MM.1S (cell line): ENCODE data around the gene TBC1D5.

Experiments used
- DNase-seq: peaks from one replicate; pipeline ENCODE4 v3.0.0-alpha.2; 2015
- H2AFZ ChIP-seq: fragments of 300-600 bp; sonication (generic); 2 replicates; pipeline ENCODE4 v1.6.0; 2016; ENCODE audit warnings: antibody characterized with exemption, low read length
- H3F3A ChIP-seq: fragments of 300-600 bp; sonication (generic); 2 replicates; pipeline ENCODE4 v1.6.1; 2016; ENCODE audit warnings: mild to moderate bottlenecking, antibody characterized with exemption, low read length, moderate library complexity, mixed read lengths; ENCODE audit not compliant: insufficient read depth
- H3K27ac ChIP-seq: fragments of 300-600 bp; sonication (generic); 2 replicates; pipeline ENCODE4 v1.5.1; 2016; ENCODE audit warnings: mild to moderate bottlenecking, low read length
- H3K27me3 ChIP-seq: fragments of 300-600 bp; sonication (generic); replicated peaks from 2 replicates; pipeline ENCODE4 v1.6.0; 2016; ENCODE audit warnings: low read length; ENCODE audit not compliant: insufficient read depth
- H3K36me3 ChIP-seq: fragments of 300-600 bp; sonication (generic); replicated peaks from 2 replicates; pipeline ENCODE4 v1.6.1; 2016; ENCODE audit warnings: mild to moderate bottlenecking, low read length, mixed read lengths; ENCODE audit not compliant: insufficient read depth
- H3K4me1 ChIP-seq: fragments of 300-600 bp; sonication (generic); 2 replicates; pipeline ENCODE4 v1.6.1; 2016; ENCODE audit warnings: low read length, mixed read lengths
- H3K4me2 ChIP-seq: fragments of 300-600 bp; sonication (generic); 2 replicates; pipeline ENCODE4 v1.6.0; 2016; ENCODE audit warnings: low read depth, low read length
- H3K4me3 ChIP-seq: fragments of 300-600 bp; sonication (generic); 2 replicates; pipeline ENCODE4 v1.5.1; 2016; ENCODE audit warnings: low read length, mixed read lengths
- H3K79me2 ChIP-seq: fragments of 300-600 bp; sonication (generic); 2 replicates; pipeline ENCODE4 v1.6.1; 2016; ENCODE audit warnings: mixed run types, low read length, mixed read lengths
- H3K9ac ChIP-seq: fragments of 300-600 bp; sonication (generic); 2 replicates; pipeline ENCODE4 v1.6.1; 2016; ENCODE audit warnings: low read length, mixed read lengths
- H3K9me2 ChIP-seq: fragments of 300-600 bp; sonication (generic); replicated peaks from 2 replicates; pipeline ENCODE4 v1.6.1; 2016; ENCODE audit warnings: mild to moderate bottlenecking, low read length, mixed read lengths; ENCODE audit not compliant: insufficient read depth
- H3K9me3 ChIP-seq: fragments of 300-600 bp; sonication (generic); replicated peaks from 2 replicates; pipeline ENCODE4 v1.6.1; 2016; ENCODE audit warnings: mild to moderate bottlenecking, low read length, mixed read lengths; ENCODE audit not compliant: insufficient read depth
- H4K20me1 ChIP-seq: fragments of 300-600 bp; sonication (generic); 2 replicates; pipeline ENCODE4 v1.6.1; 2016; ENCODE audit warnings: mild to moderate bottlenecking, low read length, moderate library complexity, mixed read lengths; ENCODE audit not compliant: insufficient read depth
- EZH2 ChIP-seq: fragments of 300-600 bp; sonication (generic); optimal IDR thresholded peaks from 2 replicates; pipeline ENCODE3; 2017; ENCODE audit warnings: low read depth, mild to moderate bottlenecking, antibody characterized with exemption, low read length, mixed read lengths
- EZH2phosphoT487 ChIP-seq: fragments of 300-600 bp; sonication (generic); IDR thresholded peaks from 2 replicates; pipeline ENCODE4 v1.6.1; 2018; ENCODE audit warnings: antibody characterized with exemption, low read length
- TF ChIP-seq, protein P1 (sequence below): fragments of 300-600 bp; sonication (generic); IDR thresholded peaks from 2 replicates; pipeline ENCODE4 v1.5.1; 2016; ENCODE audit warnings: antibody characterized with exemption, low read length, mixed read lengths

The TBC1D5 gene

DNA sequence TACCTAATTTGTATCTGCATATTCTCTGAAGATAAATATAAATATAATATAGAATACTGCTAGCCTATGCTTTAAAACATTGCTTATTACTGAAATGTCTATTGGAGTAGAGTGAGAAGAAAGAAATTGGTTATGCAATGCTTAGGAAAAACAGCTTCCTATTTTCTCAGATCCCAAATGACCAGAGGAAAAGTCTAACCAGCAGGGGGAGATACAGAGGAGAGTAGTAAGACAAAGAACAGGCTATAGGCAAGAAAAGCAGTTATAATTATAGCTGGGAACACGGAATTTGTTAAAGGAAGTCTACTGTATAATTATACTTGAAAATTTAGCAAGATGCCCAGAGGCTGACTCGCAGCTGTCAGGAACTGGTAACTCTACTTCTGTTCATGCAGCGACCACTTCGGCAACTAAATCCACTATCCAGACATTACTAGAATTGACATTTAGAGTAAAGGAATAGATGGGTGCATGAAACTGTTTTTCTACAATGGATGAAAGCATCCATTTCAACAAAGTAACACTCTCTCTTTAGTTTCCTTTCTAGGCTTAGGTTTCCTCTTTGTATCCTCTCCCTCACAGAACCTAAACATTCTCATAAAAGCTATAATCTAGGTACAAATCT, 97.2 kb downstream of the TBC1D5 start:
- TF ChIP-seq EZH2phosphoT487: no peak
- TF ChIP-seq, protein P1, sequence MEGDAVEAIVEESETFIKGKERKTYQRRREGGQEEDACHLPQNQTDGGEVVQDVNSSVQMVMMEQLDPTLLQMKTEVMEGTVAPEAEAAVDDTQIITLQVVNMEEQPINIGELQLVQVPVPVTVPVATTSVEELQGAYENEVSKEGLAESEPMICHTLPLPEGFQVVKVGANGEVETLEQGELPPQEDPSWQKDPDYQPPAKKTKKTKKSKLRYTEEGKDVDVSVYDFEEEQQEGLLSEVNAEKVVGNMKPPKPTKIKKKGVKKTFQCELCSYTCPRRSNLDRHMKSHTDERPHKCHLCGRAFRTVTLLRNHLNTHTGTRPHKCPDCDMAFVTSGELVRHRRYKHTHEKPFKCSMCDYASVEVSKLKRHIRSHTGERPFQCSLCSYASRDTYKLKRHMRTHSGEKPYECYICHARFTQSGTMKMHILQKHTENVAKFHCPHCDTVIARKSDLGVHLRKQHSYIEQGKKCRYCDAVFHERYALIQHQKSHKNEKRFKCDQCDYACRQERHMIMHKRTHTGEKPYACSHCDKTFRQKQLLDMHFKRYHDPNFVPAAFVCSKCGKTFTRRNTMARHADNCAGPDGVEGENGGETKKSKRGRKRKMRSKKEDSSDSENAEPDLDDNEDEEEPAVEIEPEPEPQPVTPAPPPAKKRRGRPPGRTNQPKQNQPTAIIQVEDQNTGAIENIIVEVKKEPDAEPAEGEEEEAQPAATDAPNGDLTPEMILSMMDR: peak; percentile 63
- no peaks in the 10 kb centered on the region for H4K20me1 ChIP-seq
- H3K36me3 ChIP-seq: no peaks in the 10 kb centered on the region
- H3K9me2 ChIP-seq: no peaks in the 10 kb centered on the region
- no peaks in the 10 kb centered on the region for H3F3A ChIP-seq
- no peaks in the 10 kb centered on the region for H3K27me3 ChIP-seq
- H3K27ac ChIP-seq: no peak overlapping the region
- no peak overlapping the region for H3K4me2 ChIP-seq
- 0 out of 2 replicates have a peak, but pooled peaks cover 4% of the 10 kb centered on the region for H3K4me1 ChIP-seq
- no peak overlapping the region for H2AFZ ChIP-seq
- no peaks in the 10 kb centered on the region for H3K79me2 ChIP-seq
- H3K9me3 ChIP-seq: no peaks in the 10 kb centered on the region
- H3K9ac ChIP-seq: no peak overlapping the region
- DNase-seq: peak; percentile 29
- H3K4me3 ChIP-seq: no peak overlapping the region

DNA sequence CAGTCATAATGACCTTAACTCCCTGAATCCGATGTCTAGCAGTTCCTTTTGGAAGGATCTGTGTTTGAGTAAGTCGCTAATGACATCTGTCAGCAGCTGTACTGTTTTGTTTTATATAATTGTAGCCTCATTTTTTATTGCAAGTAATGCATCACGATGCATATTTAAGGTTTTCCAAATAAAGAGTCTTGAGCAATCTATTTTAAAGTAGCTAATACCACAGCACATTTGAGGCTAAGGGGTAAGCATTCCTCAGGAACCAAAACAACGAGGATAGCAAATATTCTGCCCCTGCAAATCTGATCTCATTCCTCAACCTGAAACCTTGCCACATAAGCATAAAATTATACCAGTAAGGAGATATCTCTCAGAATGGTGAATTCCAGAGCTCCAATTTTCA, 98.7 kb downstream of the TBC1D5 start:
- DNase-seq: no peak
- no peak overlapping the region for H3K27ac ChIP-seq
- no peak overlapping the region for H3K4me2 ChIP-seq

DNA sequence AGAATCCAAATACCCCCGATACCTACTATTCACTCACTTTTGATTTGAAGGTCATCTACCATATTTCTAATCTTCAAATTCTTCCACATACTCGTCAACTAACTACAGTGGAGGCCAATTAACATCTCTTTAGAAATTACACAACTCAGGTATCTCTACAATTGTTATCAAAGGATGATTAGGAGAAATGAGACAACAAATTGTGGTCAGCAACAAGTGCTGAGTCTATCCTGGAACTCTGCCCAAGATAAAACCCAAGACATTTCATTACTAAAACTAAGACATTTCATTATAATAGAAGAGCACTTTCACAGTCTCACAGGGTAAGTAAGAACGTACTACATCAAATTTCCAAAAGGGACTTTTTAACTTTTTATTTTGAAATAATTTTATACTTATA, 100.0 kb downstream of the TBC1D5 start:
- no peaks in the 10 kb centered on the region for H3K79me2 ChIP-seq
- no peaks in the 10 kb centered on the region for H3K9me2 ChIP-seq
- TF ChIP-seq, protein P1: no peak
- TF ChIP-seq EZH2phosphoT487 (no peak), EZH2 (no peak)
- H3K9ac ChIP-seq: no peak overlapping the region
- no peaks in the 10 kb centered on the region for H4K20me1 ChIP-seq
- H3K4me2 ChIP-seq: no peak overlapping the region
- H3K27ac ChIP-seq: no peak overlapping the region
- H3F3A ChIP-seq: no peaks in the 10 kb centered on the region
- H2AFZ ChIP-seq: no peak overlapping the region
- H3K27me3 ChIP-seq: no peaks in the 10 kb centered on the region
- H3K4me1 ChIP-seq: 0 out of 2 replicates have a peak, but pooled peaks cover 4% of the 10 kb centered on the region
- no peaks in the 10 kb centered on the region for H3K36me3 ChIP-seq
- no peak for DNase-seq
- H3K4me3 ChIP-seq: no peak overlapping the region
- no peaks in the 10 kb centered on the region for H3K9me3 ChIP-seq

More for the DNA sequence above, 98.7 kb downstream of the TBC1D5 start:
- TF ChIP-seq, protein P1: no peak
- no peak for TF ChIP-seq EZH2phosphoT487
- TF ChIP-seq EZH2: no peak
- no peaks in the 10 kb centered on the region for H4K20me1 ChIP-seq
- H3F3A ChIP-seq: no peaks in the 10 kb centered on the region
- H3K9ac ChIP-seq: no peak overlapping the region
- H3K36me3 ChIP-seq: no peaks in the 10 kb centered on the region
- H3K4me1 ChIP-seq: 0 out of 2 replicates have a peak, but pooled peaks cover 4% of the 10 kb centered on the region
- H3K9me3 ChIP-seq: no peaks in the 10 kb centered on the region
- no peak overlapping the region for H3K4me3 ChIP-seq
- H3K9me2 ChIP-seq: no peaks in the 10 kb centered on the region
- H3K79me2 ChIP-seq: no peaks in the 10 kb centered on the region
- no peak overlapping the region for H2AFZ ChIP-seq
- no peaks in the 10 kb centered on the region for H3K27me3 ChIP-seq
